ENCODE measurements around the gene RGS3. TPM values are rescaled to one million over a fixed set of nuclear protein-coding genes. Genes with fewer than 3 reads are reported as not detected.
A peak's percentile ranks its signal among the peaks of the same experiment; 100 is the strongest.

Gene RGS3
- total and polyA plus RNA-seq, 2 of the 13 experiments (the other 11 are each of a cell fraction or from before 2014, with no cell fraction given), result 17.1 to 28.8 TPM

DNA sequence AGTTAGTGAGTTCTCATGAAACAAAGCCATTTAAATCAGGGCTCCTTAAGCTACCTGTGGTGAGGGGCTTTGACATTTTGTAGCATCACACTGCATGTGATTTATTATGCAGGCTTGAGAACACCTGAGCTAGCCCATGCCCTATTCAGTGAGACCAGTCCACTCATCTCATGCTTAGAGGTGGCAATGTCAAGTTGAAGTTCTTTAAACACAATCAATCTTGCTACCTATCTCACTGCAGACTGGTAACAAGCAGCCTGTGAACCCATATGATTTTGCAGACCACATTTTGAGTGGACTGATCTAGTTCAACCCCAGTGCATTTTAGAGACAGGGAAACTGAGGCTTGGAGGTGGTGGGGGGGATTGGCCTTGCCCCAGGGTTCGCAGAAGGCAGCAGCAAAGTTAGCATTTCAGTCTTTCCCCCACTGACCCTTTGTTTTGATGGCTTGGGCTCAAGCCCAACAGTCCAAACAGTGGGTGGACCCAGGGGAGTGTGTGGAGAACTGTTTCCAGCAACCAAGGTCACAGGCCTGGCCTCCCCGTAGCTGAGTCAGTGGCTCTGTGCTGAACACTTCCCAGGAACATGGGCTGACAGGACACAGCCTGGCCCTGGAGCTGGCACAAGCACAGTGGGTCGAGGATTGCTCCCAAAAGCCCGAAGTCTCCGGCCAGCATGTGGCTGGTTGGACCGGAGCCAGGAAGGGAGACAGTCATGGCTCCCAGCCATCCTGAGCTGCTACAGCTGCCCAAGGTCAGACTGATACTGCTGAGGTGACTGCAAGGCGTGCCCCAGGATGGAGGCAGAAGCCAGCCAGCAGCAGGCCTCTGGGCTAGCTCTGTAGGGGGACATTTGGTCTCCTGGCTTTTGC, 95.3 kb downstream of the RGS3 start (continued):
- TF ChIP-seq RCOR2 (CRISPR knock-in tag; IDR thresholded peaks at IDR 0.05) (peak; percentile 23; the same call in 1 of the 2 replicates), GABPB1 (CRISPR knock-in tag; IDR thresholded peaks at IDR 0.05) (peak; percentile 51; the same call in 1 of the 2 replicates), ELF1 (CRISPR knock-in tag; IDR thresholded peaks at IDR 0.05) (0 out of 2 replicates have a peak, but pooled peaks have one; percentile 11), RARA (CRISPR knock-in tag; IDR thresholded peaks at IDR 0.05) (peak; percentile 81), FOXK1 (CRISPR knock-in tag; IDR thresholded peaks at IDR 0.05; ENCODE audit: borderline replicate concordance, low read depth) (peak; percentile 38; the same call in 1 of the 2 replicates), ZNF460 (CRISPR knock-in tag; IDR thresholded peaks at IDR 0.05; ENCODE audit: borderline replicate concordance) (no peak), CEBPB (IDR thresholded peaks at IDR 0.05; ENCODE audit: borderline replicate concordance, low read depth, low read length) (no peak), AKAP8 (CRISPR knock-in tag; IDR thresholded peaks at IDR 0.05) (0 out of 2 replicates have a peak, but pooled peaks have one; percentile 64), MED1 (CRISPR knock-in tag; IDR thresholded peaks at IDR 0.05) (peak; percentile 59), STAT5B (CRISPR knock-in tag; IDR thresholded peaks at IDR 0.05) (no peak), ELF4 (CRISPR knock-in tag; IDR thresholded peaks at IDR 0.05; ENCODE audit: borderline replicate concordance) (no peak), ZNF24 (IDR thresholded peaks at IDR 0.05) (no peak), ZNF605 (CRISPR knock-in tag; IDR thresholded peaks at IDR 0.05) (peak; percentile 54; the same call in 1 of the 2 replicates)
- TF ChIP-seq, protein P1, sequence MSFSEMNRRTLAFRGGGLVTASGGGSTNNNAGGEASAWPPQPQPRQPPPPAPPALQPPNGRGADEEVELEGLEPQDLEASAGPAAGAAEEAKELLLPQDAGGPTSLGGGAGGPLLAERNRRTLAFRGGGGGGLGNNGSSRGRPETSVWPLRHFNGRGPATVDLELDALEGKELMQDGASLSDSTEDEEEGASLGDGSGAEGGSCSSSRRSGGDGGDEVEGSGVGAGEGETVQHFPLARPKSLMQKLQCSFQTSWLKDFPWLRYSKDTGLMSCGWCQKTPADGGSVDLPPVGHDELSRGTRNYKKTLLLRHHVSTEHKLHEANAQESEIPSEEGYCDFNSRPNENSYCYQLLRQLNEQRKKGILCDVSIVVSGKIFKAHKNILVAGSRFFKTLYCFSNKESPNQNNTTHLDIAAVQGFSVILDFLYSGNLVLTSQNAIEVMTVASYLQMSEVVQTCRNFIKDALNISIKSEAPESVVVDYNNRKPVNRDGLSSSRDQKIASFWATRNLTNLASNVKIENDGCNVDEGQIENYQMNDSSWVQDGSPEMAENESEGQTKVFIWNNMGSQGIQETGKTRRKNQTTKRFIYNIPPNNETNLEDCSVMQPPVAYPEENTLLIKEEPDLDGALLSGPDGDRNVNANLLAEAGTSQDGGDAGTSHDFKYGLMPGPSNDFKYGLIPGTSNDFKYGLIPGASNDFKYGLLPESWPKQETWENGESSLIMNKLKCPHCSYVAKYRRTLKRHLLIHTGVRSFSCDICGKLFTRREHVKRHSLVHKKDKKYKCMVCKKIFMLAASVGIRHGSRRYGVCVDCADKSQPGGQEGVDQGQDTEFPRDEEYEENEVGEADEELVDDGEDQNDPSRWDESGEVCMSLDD (CRISPR knock-in tag; IDR thresholded peaks at IDR 0.05; ENCODE audit: borderline replicate concordance), result no peak
- TF ChIP-seq, protein P2, sequence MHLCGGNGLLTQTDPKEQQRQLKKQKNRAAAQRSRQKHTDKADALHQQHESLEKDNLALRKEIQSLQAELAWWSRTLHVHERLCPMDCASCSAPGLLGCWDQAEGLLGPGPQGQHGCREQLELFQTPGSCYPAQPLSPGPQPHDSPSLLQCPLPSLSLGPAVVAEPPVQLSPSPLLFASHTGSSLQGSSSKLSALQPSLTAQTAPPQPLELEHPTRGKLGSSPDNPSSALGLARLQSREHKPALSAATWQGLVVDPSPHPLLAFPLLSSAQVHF (CRISPR knock-in tag; IDR thresholded peaks at IDR 0.05), result no peak
- TF ChIP-seq, protein P3, sequence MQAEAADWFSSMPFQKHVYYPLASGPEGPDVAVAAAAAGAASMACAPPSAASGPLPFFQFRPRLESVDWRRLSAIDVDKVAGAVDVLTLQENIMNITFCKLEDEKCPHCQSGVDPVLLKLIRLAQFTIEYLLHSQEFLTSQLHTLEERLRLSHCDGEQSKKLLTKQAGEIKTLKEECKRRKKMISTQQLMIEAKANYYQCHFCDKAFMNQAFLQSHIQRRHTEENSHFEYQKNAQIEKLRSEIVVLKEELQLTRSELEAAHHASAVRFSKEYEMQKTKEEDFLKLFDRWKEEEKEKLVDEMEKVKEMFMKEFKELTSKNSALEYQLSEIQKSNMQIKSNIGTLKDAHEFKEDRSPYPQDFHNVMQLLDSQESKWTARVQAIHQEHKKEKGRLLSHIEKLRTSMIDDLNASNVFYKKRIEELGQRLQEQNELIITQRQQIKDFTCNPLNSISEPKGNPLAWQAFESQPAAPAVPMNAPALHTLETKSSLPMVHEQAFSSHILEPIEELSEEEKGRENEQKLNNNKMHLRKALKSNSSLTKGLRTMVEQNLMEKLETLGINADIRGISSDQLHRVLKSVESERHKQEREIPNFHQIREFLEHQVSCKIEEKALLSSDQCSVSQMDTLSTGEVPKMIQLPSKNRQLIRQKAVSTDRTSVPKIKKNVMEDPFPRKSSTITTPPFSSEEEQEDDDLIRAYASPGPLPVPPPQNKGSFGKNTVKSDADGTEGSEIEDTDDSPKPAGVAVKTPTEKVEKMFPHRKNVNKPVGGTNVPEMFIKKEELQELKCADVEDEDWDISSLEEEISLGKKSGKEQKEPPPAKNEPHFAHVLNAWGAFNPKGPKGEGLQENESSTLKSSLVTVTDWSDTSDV (CRISPR knock-in tag; IDR thresholded peaks at IDR 0.05), result no peak
- TF ChIP-seq, protein P4, sequence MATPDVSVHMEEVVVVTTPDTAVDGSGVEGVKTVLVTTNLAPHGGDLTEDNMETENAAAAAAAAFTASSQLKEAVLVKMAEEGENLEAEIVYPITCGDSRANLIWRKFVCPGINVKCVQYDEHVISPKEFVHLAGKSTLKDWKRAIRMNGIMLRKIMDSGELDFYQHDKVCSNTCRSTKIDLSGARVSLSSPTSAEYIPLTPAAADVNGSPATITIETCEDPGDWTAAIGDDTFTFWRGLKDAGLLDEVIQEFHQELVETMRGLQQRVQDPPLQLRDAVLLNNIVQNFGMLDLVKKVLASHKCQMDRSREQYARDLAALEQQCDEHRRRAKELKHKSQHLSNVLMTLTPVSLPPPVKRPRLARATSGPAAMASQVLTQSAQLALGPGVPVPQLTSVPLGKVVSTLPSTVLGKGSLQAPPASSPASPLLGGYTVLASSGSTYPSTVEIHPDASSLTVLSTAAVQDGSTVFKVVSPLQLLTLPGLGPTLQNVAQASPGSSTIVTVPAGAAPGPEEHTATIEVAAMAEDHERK (CRISPR knock-in tag; IDR thresholded peaks at IDR 0.05; ENCODE audit: low read depth), result no peak
- TF ChIP-seq, protein P5, sequence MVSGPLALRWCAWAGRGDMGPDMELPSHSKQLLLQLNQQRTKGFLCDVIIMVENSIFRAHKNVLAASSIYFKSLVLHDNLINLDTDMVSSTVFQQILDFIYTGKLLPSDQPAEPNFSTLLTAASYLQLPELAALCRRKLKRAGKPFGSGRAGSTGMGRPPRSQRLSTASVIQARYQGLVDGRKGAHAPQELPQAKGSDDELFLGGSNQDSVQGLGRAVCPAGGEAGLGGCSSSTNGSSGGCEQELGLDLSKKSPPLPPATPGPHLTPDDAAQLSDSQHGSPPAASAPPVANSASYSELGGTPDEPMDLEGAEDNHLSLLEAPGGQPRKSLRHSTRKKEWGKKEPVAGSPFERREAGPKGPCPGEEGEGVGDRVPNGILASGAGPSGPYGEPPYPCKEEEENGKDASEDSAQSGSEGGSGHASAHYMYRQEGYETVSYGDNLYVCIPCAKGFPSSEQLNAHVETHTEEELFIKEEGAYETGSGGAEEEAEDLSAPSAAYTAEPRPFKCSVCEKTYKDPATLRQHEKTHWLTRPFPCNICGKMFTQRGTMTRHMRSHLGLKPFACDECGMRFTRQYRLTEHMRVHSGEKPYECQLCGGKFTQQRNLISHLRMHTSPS (CRISPR knock-in tag; IDR thresholded peaks at IDR 0.05; ENCODE audit: low read depth), result peak; percentile 87
